GM21360 (cell line): ENCODE measurements around the gene ZNF48.
"Not testable (repeated sequence)": the region's sequence is repeated elsewhere in the genome, so short reads cannot be mapped to it uniquely, and the experiment has no call there.

ENCODE experiments used
- ATAC-seq: cut with Tn5 transposase; IDR thresholded peaks from one replicate; pipeline ENCODE4 v1.9.1; 2021; ENCODE audit warnings: mild to moderate bottlenecking, moderate library complexity; ENCODE audit not compliant: unreplicated experiment

The ZNF48 gene

GRCh38 chr16:30377050-30377811 is 18.0 kb upstream of the ZNF48 start:
- no peak for ATAC-seq

- peak; percentile 24 for ATAC-seq
These were observed 17.4 kb upstream of the ZNF48 start for GRCh38 chr16:30377812-30378235.

- ATAC-seq = peak; percentile 77
These were observed 16.7 kb upstream of the ZNF48 start for GRCh38 chr16:30378236-30379157.

GRCh38 chr16:30379158-30379783 is 15.9 kb upstream of the ZNF48 start:
- no peak for ATAC-seq

GRCh38 chr16:30380072-30380802 is 15.0 kb upstream of the ZNF48 start:
- ATAC-seq = no peak

- ATAC-seq = no peak
These were observed 14.4 kb upstream of the ZNF48 start for GRCh38 chr16:30380803-30381208.

- ATAC-seq = no peak
These were observed 13.8 kb upstream of the ZNF48 start for GRCh38 chr16:30381291-30382041.

GRCh38 chr16:30382111-30382881 is 12.9 kb upstream of the ZNF48 start, which contains the start of gene SEPTIN1:
SEPTIN1 (minus strand) TSS chr16:30382561; CDS start chr16:30382542, 19 bp downstream.
- no peak for ATAC-seq

- no peak for ATAC-seq
These were observed 11.7 kb upstream of the ZNF48 start for GRCh38 chr16:30383521-30383920.

- no peak for ATAC-seq
These were observed 547 bp upstream of the ZNF48 start for GRCh38 chr16:30394592-30395154.

- no peak for ATAC-seq
These were observed 869 bp downstream of the ZNF48 start for GRCh38 chr16:30395992-30396585.

- ATAC-seq = not testable (repeated sequence)
These were observed 1.4 kb downstream of the ZNF48 start for GRCh38 chr16:30396627-30397026.

GRCh38 chr16:30397056-30397455 is 1.8 kb downstream of the ZNF48 start:
- no peak for ATAC-seq

- ATAC-seq = no peak
These were observed 2.8 kb downstream of the ZNF48 start for GRCh38 chr16:30397776-30398660.

- ATAC-seq = no peak
These were observed 3.6 kb downstream of the ZNF48 start for GRCh38 chr16:30398661-30399434.

GRCh38 chr16:30399435-30400186 is 4.4 kb downstream of the ZNF48 start:
- no peak for ATAC-seq
